BJ (cell line): ENCODE results near the gene ZNF277. TPM values are rescaled to one million over a fixed set of nuclear protein-coding genes. Genes with fewer than 3 reads are reported as not detected.

Source experiments
- CTCF ChIA-PET: fragments of 350-600 bp; formaldehyde crosslinking; extraction: SDS; loops from one replicate; lab custom pipeline; 2021; ENCODE audit warnings: antibody characterized with exemption, inconsistent platforms; lab: Yijun Ruan, JAX
- POLR2A ChIA-PET: fragments of 300-600 bp; sonication (Branson Sonifier 250); formaldehyde crosslinking; extraction: SDS; loops from one replicate; lab custom pipeline; 2021; ENCODE audit warnings: antibody characterized with exemption; lab: Charles Lee
- DNase-seq: peaks from one replicate; pipeline ENCODE4 v3.0.0-alpha.2; 2011; ENCODE audit warnings: low read depth
- H3K27me3 ChIP-seq: 2 replicates; pipeline ENCODE4 v1.6.0; 2011; ENCODE audit warnings: low read length; ENCODE audit not compliant: control insufficient read depth, insufficient read depth
- H3K36me3 ChIP-seq: 2 replicates; pipeline ENCODE4 v1.5.1; 2011; ENCODE audit warnings: low read length; ENCODE audit not compliant: control insufficient read depth, insufficient read depth
- H3K4me3 ChIP-seq: 2 replicates; pipeline ENCODE4 v1.5.1; 2011; ENCODE audit warnings: low read depth, mild to moderate bottlenecking, control low read depth, low read length
- polyA plus RNA-seq: library from polyadenylated mRNA; depleted of rRNA; stranded (reverse); fragments of >200 nt; gene quantifications from 2 replicates; pipeline ENCODE4 v1.2.3, GENCODE V29; 2011
- TF ChIP-seq, protein P1 (sequence below): IDR thresholded peaks from 2 replicates; pipeline ENCODE4 v1.5.1; 2011; ENCODE audit warnings: low read depth, mild to moderate bottlenecking, control low read depth, inconsistent platforms, low read length, moderate library complexity; ENCODE audit not compliant: insufficient read depth

The ZNF277 gene
- polyA plus RNA-seq, 1 experiment, result 10.0 TPM

DNA sequence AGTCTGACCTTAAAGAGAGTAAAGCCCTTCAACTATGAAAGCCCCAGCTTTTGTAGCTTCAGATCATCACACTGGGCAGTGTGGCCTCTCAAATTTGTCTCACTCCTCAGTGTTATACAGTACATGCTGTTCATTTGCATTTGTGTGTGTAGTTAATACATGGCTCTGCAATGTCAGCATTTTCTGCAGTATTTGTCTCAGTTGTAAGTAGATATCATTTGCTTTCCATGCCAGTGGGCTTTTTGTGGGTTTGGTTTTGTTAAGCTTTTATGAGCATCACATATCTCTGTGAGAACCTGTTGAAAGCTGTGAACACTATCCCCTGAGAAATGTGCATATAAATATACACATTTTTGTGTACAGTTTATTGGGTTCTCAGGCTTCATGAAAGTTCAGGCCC lies 57.0 kb downstream of the ZNF277 start:
- no peaks in the 10 kb centered on the region for H3K27me3 ChIP-seq
- H3K4me3 ChIP-seq, result no peak overlapping the region
- ChIA-PET POLR2A (no interaction called here), CTCF (interaction anchor here (0.8 kb wide), 1 partner anchor 11 kb away, joined by 3 read pairs; no protein-coding TSS in a partner anchor)
- no peaks in the 10 kb centered on the region for H3K36me3 ChIP-seq
- TF ChIP-seq, protein P1, sequence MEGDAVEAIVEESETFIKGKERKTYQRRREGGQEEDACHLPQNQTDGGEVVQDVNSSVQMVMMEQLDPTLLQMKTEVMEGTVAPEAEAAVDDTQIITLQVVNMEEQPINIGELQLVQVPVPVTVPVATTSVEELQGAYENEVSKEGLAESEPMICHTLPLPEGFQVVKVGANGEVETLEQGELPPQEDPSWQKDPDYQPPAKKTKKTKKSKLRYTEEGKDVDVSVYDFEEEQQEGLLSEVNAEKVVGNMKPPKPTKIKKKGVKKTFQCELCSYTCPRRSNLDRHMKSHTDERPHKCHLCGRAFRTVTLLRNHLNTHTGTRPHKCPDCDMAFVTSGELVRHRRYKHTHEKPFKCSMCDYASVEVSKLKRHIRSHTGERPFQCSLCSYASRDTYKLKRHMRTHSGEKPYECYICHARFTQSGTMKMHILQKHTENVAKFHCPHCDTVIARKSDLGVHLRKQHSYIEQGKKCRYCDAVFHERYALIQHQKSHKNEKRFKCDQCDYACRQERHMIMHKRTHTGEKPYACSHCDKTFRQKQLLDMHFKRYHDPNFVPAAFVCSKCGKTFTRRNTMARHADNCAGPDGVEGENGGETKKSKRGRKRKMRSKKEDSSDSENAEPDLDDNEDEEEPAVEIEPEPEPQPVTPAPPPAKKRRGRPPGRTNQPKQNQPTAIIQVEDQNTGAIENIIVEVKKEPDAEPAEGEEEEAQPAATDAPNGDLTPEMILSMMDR, result no peak
- DNase-seq, result no peak

DNA sequence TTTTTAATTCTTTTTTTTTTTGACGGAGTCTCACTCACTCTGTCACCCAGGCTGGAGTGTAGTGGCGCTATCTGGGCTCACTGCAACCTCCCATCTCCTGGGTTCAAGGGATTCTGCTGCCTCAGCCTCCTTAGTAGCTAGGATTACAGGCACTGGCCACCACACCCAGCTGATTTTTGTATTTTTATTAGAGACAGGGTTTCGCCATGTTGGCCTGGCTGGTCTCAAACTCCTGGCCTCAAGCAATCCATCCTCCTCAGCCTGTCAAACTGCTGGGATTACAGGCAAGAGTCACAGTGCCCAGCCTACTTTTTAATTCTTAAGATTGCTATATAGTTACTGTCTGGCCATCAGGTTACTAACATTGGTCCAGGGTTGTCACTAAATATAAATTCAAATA lies 59.6 kb downstream of the ZNF277 start:
- Histone ChIP-seq H3K4me3 (no peak overlapping the region), H3K36me3 (no peaks in the 10 kb centered on the region), H3K27me3 (no peaks in the 10 kb centered on the region)
- POLR2A ChIA-PET, result no interaction called here
- DNase-seq, result no peak
- TF ChIP-seq, protein P1, result no peak
- CTCF ChIA-PET, result interaction anchor here (0.6 kb wide), 1 partner anchor 23 kb away, joined by 5 read pairs; no protein-coding TSS in a partner anchor

DNA sequence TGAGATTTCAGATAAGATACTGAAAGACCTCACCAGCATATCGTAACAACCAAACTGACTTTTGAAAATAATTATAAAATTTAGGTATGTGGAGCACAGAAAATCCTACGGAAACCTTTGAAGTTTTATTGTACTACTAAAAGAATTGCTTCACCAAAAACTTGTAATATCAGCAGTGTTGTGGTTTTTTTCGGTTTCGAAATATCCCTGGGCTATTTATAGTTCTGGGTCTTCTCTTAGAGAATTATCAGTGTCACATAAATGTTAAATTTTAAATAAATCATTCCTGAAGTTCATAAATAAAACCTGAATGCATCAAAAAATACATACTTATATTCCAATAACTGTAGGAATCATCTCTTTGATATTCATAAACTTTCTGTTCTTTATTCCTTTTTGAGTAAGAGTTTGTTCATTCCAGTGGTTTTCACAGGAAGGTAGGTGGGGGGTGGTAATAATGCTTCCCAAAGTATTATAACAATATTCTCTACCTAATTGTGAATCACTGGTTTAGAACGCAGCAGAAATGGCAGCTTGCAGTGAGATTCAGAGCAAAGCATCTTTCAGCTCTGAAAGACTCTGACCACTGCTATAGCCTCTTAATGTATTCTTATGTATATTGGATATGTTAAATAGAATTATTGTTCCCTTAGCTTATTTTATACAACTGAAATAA lies 60.2 kb downstream of the ZNF277 start:
- CTCF ChIA-PET, result no interaction called here

DNA sequence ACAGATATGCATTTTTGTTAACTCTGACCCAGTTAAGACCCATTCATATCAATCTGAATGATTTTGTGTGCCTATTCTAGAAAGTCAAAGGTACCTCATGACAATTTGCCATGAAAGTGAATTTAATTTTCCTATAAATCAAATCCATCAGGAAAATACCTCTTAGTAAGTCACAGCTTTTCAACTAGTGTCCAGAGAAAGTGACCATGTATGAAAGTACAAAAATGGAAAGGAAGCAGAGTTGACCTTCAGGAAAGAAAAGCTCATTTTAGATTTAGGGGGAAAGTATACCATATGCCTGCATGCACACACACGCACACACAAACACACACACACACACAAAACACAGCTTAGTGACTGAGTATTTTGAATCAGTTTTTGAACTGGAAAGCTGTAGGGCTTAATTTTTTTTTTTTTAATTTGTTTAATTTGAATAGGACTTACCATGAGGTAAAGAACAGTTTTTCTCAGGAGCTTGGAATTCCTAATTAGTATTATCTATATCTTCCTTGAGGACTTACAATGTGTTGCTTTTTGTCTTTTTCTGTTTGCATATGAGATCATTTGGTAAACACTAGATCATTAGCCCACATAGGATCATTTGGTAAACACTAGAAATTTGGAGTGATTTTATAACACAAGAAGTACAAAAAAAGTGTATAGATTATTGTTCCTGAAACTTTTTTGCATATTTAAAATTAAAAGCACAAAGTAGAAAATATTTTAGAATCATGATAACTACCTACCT lies 61.6 kb downstream of the ZNF277 start:
- ChIA-PET POLR2A (no interaction called here), CTCF (interaction anchor here (0.7 kb wide), 1 partner anchor 167 kb away, joined by 4 read pairs; no protein-coding TSS in a partner anchor)
- TF ChIP-seq, protein P1, result no peak
- DNase-seq, result no peak
- Histone ChIP-seq H3K4me3 (no peak overlapping the region), H3K27me3 (no peaks in the 10 kb centered on the region), H3K36me3 (no peaks in the 10 kb centered on the region)

More for the DNA sequence above, 60.2 kb downstream of the ZNF277 start:
- DNase-seq, result no peak
- no peaks in the 10 kb centered on the region for H3K27me3 ChIP-seq
- POLR2A ChIA-PET, result no interaction called here
- H3K4me3 ChIP-seq, result no peak overlapping the region
- H3K36me3 ChIP-seq, result no peaks in the 10 kb centered on the region
- TF ChIP-seq, protein P1, result no peak

DNA sequence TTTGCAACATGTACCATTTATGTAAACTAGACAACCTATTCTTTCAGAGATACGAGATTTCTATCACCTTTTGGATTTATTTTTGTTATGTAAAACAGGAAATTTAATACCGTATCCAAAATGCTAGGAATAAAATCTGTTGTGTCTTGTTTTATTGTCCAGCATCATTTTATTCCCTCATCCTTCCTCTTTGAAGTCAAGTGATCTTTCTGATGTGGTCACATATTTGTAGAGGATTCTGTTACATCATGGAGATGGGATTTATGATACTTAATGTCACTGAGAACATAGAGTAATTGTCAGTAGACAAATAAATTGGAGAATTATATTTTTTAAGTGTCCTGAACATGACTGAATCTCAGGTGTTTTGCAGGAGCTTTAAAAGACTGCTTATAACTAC lies 64.7 kb downstream of the ZNF277 start:
- TF ChIP-seq, protein P1, result no peak
- no peaks in the 10 kb centered on the region for H3K36me3 ChIP-seq
- H3K27me3 ChIP-seq, result no peaks in the 10 kb centered on the region
- H3K4me3 ChIP-seq, result no peak overlapping the region
- CTCF ChIA-PET, result interaction anchor here (0.7 kb wide), 1 partner anchor 156 kb away, joined by 3 read pairs; no protein-coding TSS in a partner anchor
- DNase-seq, result no peak
- POLR2A ChIA-PET, result no interaction called here
